Ovary (tissue), 9 donors: Measurements from ENCODE around the gene TNFRSF1A. TPM values are rescaled to one million over a fixed set of nuclear protein-coding genes. Genes with fewer than 3 reads are reported as not detected.

Experiments used
- DNase-seq, 5 donors: peaks; one replicate each; pipeline ENCODE4 v3.0.0-alpha.2; 2019 to 2020
- H3K27ac ChIP-seq, 2 donors: fragments of 200-600 bp; one replicate each; pipeline versions ENCODE4 v1.5.1 to v1.8.0; 2019 to 2022
- H3K27me3 ChIP-seq: fragments of 200-600 bp; one replicate; pipeline ENCODE4 v1.8.0; 2022
- H3K36me3 ChIP-seq: fragments of 200-600 bp; sonication (generic); one replicate; pipeline ENCODE4 v1.5.1; 2019
- H3K4me1 ChIP-seq: one replicate; pipeline ENCODE4 v1.8.1; 2013; ENCODE audit warnings: mild to moderate bottlenecking, moderate library complexity; ENCODE audit not compliant: insufficient read depth
- H3K4me3 ChIP-seq: fragments of 200-600 bp; sonication (generic); one replicate; pipeline ENCODE4 v1.5.1; 2017
- H3K9me3 ChIP-seq, 2 donors: fragments of 200-600 bp in 1 of 2; sonication (generic) in 1 of 2; one replicate each; pipeline versions ENCODE4 v1.5.1 to v1.8.1; 2013 to 2019; ENCODE audit warnings: mild to moderate bottlenecking in 1 of 2, moderate library complexity in 1 of 2
- EP300 ChIP-seq: sonication (generic); formaldehyde crosslinking; IDR thresholded peaks from one replicate; pipeline ENCODE4 v1.6.1; 2017; ENCODE audit warnings: antibody characterized with exemption
- POLR2A ChIP-seq: fragments of 450-650 bp; IDR thresholded peaks from one replicate; pipeline ENCODE4 v1.6.1; 2017; ENCODE audit warnings: antibody characterized with exemption, mild to moderate bottlenecking, moderate library complexity
- WGBS, 3 donors: extraction: QIAGEN DNeasy Blood & Tissue Kit in 1 of 3; methylation state at CpG; one replicate each; pipeline versions ENCODE4 v1.1.5 to v1.1.7; 2013 to 2017; 5-methylcytosine and 5-hydroxymethylcytosine counted together
- intact Hi-C, 4 donors: fragments of 100-400 bp; cut with DNase I; formaldehyde crosslinking; loops; one replicate each; pipeline versions ENCODE4 v1.11.0 to v1.15.1; 2022 to 2023
- polyA plus RNA-seq, 2 donors: library from polyadenylated mRNA; stranded (reverse); fragments of 200-250 nt in 1 of 2; fragments of 350-450 nt in 1 of 2; fragmentation: Illumina TruSeq in 1 of 2; extraction: RNeasy Lipid Tissue Mini Kit (QIAGEN cat#74804) in 1 of 2; gene quantifications; one replicate each; pipeline ENCODE4 v1.2.3, GENCODE V29; 2013 to 2014
- total RNA-seq, 7 donors: library from RNA; depleted of rRNA in 2 of 7; stranded (reverse); fragments of >200 nt in 2 of 7; fragmentation: NEBNext Ultra II Directional in 3 of 7; extraction: Animal tissue kit (Norgen Biotek cat#: 25700) in 3 of 7; gene quantifications; one replicate each; pipeline versions ENCODE4 v1.1.0 to v1.2.4, GENCODE V29; 2016 to 2023
- TF ChIP-seq, protein P1 (sequence below), 3 donors: fragments of 450-650 bp in 2 of 3; fragments of 200-600 bp in 1 of 3; IDR thresholded peaks; one replicate each; pipeline versions ENCODE4 v1.5.1 to v1.8.0; 2016 to 2022; ENCODE audit warnings: antibody characterized with exemption in 3 of 3, mild to moderate bottlenecking in 1 of 3
- donor health status: DM: no; HTN: no; CAD: no; lungs with moderate emphysema.
- donor health status: DM: no; HTN: no; CAD: no.
- donor health status: Bipolar disorder and iron deficiency.
- donor health status: DM: yes; HTN: yes; CAD: no.
- donor health status: DM: no; HTN: no; CAD: no.
- donor health status: DM: yes; HTN: yes; CAD: no.

Gene TNFRSF1A
- total and polyA plus RNA-seq, 9 donors, result 92.8 to 274 (median 179) TPM

DNA sequence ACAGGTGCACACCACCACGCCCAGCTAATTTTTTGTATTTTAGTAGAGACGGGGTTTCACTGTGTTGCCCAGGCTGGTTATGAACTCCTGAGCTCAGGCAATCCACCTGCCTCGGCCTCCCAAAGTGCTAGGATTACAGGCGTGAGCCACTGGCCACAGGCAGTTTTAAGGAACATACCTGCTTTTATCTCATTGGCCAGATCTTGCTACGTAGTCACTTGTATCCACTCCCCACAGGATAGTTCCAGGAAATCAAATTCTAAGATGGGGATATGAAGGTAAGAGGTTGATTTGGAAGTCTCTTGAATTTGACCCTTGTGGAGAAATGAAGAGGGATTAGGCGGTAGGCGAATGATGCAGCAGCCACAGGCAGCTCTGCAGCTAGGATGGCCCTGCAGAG is 40.2 kb downstream of the TNFRSF1A start:
- Histone ChIP-seq H3K27me3 (no peaks in the 10 kb centered on the region), H3K9me3 (no peaks in the 10 kb centered on the region), H3K27ac (no peak overlapping the region), H3K4me1 (no peaks in the 10 kb centered on the region), H3K4me3 (no peak overlapping the region), H3K36me3 (no peaks in the 10 kb centered on the region)
- TF ChIP-seq, protein P1, sequence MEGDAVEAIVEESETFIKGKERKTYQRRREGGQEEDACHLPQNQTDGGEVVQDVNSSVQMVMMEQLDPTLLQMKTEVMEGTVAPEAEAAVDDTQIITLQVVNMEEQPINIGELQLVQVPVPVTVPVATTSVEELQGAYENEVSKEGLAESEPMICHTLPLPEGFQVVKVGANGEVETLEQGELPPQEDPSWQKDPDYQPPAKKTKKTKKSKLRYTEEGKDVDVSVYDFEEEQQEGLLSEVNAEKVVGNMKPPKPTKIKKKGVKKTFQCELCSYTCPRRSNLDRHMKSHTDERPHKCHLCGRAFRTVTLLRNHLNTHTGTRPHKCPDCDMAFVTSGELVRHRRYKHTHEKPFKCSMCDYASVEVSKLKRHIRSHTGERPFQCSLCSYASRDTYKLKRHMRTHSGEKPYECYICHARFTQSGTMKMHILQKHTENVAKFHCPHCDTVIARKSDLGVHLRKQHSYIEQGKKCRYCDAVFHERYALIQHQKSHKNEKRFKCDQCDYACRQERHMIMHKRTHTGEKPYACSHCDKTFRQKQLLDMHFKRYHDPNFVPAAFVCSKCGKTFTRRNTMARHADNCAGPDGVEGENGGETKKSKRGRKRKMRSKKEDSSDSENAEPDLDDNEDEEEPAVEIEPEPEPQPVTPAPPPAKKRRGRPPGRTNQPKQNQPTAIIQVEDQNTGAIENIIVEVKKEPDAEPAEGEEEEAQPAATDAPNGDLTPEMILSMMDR (IDR thresholded peaks at IDR 0.05), result no peak
- intact Hi-C loops, result no loop called here
- no peak for DNase-seq
- 85 to 92% (median 89%) methylated on average over 7 of the region's 7 CpGs for WGBS, 3 donors

DNA sequence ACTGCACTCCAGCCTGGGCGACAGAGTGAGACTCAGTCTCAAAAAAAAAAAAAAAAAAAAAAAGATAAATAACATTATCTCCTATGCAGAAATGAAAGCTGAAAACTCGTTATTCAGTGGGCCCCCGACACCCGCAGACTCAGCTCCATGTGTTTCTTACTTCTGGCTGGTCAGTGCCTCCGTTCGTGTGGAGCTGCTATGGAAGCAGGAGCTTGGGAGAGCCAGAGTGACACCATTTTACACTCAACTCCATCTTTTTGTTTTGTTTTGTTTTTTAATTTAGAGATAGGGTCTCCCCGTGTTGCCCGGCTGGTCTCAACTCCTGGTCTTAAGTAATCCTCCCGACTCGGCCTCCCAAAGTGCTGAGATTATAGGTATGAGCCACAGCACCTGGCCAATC is 44.7 kb downstream of the TNFRSF1A start:
- Histone ChIP-seq H3K36me3 (no peaks in the 10 kb centered on the region), H3K4me1 (no peaks in the 10 kb centered on the region), H3K27ac (no peak overlapping the region), H3K9me3 (no peaks in the 10 kb centered on the region), H3K4me3 (no peak overlapping the region), H3K27me3 (no peaks in the 10 kb centered on the region)
- TF ChIP-seq POLR2A (no peak), EP300 (no peak)
- TF ChIP-seq, protein P1 (IDR thresholded peaks at IDR 0.05), result no peak
- WGBS, 3 donors, result 77 to 84% (median 79%) methylated on average over 9 to 10 of the region's 10 CpGs
- DNase-seq, result no peak
- intact Hi-C loops, result no loop called here

DNA sequence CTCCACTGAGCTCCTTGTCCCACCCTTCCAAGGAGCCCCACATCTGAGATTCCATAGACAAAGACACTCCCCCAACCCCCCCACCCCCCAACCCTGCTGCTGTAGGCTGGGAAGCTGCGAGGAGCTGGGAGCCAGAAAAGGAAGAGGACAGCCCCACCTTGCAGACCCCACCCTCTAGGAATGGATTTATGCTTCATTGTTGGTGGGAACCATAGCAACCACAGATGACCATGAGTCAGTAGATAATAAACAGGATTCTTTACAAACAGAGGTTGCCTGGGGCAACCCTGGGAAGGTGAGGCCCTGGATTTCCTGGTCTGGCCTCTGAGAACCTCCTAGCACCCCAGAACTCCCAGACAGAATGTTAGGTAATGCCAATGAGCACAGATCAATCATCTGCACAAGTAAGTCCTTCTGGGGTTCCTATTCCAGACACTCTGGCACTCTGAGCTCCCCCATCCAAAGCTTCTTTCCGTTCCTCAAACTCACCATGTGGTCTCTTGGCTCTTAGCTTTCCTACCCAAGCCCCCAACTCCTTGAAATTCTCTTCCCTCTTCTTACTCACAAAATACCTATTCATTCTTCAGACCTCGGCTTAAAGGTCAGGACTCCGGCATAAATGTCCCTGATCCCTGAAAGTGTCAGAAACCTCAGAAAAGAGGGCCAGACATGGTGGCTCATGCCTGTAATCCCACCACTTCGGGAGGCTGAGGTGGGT is 46.6 kb downstream of the TNFRSF1A start:
- TF ChIP-seq, protein P1 (IDR thresholded peaks at IDR 0.05), result no peak
- no peaks in the 10 kb centered on the region for H3K27me3 ChIP-seq
- WGBS, 3 donors, result 84 to 87% (median 85%) methylated on average over 5 of the region's 5 CpGs
- peak in 1 of 5 donors; percentile 20 for DNase-seq
- no peak overlapping the region for H3K4me3 ChIP-seq
- intact Hi-C loops, result no loop called here
- H3K9me3 ChIP-seq, result no peaks in the 10 kb centered on the region
- H3K36me3 ChIP-seq, result no peaks in the 10 kb centered on the region
- no peaks in the 10 kb centered on the region for H3K4me1 ChIP-seq
- H3K27ac ChIP-seq, result no peak overlapping the region

DNA sequence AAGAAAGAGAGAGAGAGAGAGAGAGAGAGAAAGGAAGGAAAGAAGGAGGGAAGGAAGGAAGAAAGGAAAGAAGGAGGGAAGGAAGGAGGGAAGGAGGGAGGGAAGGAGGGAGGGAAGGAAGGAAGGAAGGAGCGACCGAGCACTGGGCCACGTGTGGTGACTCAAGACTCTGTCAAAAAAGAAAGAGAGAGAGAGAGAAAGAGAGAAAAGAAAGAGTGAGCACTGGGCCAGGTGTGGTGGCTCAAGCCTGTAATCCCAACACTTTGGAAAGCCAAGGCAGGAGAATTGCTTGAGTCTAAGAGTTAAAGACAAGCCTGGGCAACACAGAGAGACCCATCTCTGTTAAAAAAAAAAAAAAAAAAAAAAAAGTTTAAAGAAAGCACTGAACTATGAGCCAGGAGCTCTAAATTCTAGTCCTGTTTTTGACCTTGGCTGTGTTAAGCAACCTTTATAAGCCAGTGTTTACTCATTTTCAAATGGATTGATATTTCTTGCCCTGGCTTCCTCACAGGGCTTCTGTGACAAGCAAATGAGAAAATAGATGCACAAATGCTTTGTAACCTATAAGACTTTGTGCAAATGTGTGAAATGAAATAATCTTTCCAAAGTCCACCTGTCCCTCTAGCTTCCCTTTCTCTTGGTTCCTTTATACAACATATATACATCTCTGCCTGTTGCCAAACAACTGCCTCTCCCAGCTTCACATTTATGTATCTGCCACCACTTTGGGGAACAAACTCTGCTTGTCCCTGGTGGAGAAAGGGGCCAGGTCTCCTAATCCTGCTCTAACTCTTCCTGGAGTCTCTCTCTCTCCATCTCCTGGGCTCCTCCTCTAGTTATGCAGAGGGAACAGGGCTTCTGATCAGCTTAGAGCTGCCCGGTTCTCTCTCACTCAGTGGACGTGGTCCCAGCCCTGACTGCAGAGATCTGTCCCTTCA is 47.5 kb downstream of the TNFRSF1A start:
- Histone ChIP-seq H3K36me3 (no peaks in the 10 kb centered on the region), H3K4me3 (no peak overlapping the region), H3K4me1 (no peaks in the 10 kb centered on the region), H3K9me3 (no peaks in the 10 kb centered on the region), H3K27me3 (no peaks in the 10 kb centered on the region), H3K27ac (no peak overlapping the region)
- 60 to 68% (median 61%) methylated on average over 5 of the region's 5 CpGs for WGBS, 3 donors
- intact Hi-C loops, result no loop called here
- TF ChIP-seq POLR2A, result no peak
- TF ChIP-seq, protein P1 (IDR thresholded peaks at IDR 0.05), result no peak
- TF ChIP-seq EP300, result no peak
- DNase-seq, result peak in 1 of 5 donors; percentile 6
